ENCODE data around the gene ZNF24. TPM values are rescaled to one million over a fixed set of nuclear protein-coding genes. Genes with fewer than 3 reads are reported as not detected.

The ZNF24 gene
- total RNA-seq, 1 donor from 2014 or later = 71.0 TPM

DNA sequence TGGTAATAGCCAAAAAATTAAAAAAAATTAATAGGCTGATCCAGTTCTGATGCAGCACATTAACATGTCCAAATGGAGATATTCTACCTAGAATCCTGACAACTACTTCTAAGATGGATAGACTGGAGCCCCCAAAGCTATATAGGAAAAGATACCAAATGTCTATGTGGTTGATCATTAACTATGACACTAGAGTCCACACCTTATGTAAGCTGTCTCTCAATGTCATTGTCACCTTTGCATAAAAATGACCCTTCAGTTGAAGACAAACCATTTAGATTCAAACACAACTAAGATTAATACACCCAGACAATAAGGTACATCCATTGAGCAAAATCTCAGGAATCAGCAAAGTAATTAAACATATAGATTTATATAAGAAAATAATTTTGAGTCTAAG, 18.3 kb upstream of the ZNF24 start:
- intact Hi-C loops (cut with DNase I) = no loop called here

DNA sequence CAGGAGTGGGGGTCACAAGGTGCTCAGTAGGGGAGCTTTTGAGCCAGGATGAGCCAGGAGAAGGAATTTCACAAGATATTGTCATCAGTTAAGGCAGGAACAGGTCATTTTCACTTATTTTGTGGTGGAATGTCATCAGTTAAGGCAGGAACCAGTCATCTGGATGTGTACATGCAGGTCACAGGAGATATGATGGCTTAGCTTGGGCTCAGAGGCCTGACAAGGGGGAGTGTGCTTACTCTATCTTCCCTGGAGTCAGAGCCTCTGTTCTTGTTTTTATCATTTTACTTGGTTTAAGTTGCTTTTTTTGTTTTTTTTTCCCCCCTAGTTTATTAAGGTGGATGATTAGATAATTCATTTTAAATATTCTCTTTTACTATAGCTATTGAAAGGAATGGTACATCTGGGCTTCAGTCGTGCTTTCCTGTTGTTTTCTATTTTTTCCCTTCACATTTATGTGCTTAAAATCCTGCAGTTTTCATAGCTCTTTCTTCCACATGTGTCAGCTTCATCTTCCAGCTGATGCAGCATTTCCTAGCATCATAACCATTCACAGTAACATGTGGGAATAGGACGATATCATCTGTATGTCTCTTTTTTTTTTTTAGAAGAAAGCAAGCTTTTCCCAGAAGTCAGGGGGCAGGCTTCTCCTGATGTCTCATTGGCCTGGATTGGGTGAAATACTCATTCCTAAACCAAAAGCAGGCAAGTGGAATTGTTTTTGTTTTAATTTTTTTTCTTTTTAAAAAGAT, 17.5 kb upstream of the ZNF24 start:
- ATAC-seq (no peak), DNase-seq (ENCODE audit: low spot score) (no peak)
- intact Hi-C loops (cut with DNase I) = no loop called here

More for the DNA sequence above, 18.3 kb upstream of the ZNF24 start:
- DNase-seq (ENCODE audit: low spot score) = no peak
- no peak for ATAC-seq

DNA sequence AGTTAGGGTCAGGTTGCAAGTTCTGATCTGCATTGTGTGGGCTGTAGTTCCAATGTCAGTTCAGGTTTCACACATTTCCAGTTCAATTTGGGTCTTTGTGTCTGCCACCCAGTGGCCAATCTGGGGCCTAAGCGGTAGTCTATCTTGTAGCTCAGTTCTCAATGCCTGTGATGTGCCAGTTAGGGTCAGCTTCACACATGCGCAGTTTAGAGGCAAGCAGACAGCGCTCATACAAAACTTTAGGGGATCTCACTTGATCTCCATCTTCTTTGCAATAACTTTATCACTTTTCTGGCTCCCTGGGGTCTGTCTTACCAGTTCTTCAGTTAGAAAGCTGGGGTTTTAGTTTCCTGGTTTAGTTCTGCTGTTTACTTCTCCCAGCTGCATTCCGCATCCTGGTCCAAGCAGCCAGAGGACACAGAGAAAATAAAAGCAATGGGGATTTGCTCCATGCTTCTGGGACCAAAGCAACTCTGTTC, 11.0 kb upstream of the ZNF24 start:
- ATAC-seq (peak; percentile 98), DNase-seq (ENCODE audit: low spot score) (peak; percentile 82)
- intact Hi-C loops (cut with DNase I) = no loop called here

DNA sequence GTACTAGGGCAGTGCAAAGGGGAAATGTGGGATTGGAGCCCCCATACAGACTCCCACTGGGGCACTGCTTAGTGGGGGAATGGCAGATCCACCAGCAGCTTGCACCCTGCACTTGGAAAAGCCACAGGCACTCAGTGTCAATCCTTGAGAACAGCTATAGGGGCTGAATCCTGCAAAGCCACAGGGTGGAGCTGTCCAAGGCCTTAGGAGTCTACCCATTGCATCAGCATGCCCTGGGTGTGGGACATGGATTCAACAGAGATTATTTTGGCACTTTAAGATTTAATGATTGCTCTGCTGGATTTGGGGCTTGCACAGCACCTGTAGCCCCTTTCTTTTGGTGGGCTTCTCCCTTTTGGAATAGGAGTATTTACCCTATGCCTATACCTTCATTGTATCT, 8.6 kb upstream of the ZNF24 start:
- intact Hi-C loops (cut with DNase I) = no loop called here
- DNase-seq (ENCODE audit: low spot score) (no peak), ATAC-seq (no peak)

DNA sequence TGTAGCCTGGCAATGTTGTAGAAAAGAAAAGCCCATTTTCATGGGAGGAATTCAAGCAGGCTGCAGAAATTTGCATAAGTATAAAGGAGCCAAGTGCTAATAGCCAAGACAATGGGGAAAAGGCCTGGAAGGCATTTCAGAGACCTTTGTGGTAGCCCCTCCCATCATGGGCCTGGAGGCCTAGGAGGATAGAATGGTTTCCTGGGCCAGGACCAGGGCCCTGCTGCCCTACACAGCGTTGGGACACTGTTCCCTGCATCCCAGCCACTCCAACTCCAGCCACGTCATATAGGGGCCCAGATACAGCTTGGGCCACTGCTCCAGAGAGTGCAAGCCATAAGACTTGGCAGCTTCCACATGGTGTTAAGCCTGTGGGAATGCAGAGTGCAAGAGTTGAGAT, 8.1 kb upstream of the ZNF24 start:
- ATAC-seq (no peak), DNase-seq (ENCODE audit: low spot score) (no peak)
- intact Hi-C loops (cut with DNase I) = no loop called here

DNA sequence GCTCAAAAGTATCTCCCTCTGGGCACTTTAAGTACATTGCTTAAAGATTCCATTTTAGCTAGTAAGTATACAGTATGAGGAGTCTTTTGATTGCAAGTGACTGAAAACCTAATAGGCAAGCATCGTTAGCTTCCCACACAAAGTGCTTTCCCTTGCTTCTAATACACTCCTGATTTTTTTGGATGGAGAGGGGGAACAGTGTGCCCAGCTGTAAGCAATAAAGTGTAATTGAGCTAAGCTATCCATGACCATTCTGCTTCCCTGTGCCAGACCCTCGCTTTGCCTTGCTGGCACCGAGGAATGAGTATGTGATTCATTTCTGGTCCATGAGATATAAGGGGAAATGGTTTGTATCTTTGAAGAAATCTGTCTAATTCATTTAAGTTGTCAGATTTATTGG, 3.8 kb upstream of the ZNF24 start:
- intact Hi-C loops (cut with DNase I) = no loop called here
- ATAC-seq = no peak
- DNase-seq (ENCODE audit: low spot score) = no peak

DNA sequence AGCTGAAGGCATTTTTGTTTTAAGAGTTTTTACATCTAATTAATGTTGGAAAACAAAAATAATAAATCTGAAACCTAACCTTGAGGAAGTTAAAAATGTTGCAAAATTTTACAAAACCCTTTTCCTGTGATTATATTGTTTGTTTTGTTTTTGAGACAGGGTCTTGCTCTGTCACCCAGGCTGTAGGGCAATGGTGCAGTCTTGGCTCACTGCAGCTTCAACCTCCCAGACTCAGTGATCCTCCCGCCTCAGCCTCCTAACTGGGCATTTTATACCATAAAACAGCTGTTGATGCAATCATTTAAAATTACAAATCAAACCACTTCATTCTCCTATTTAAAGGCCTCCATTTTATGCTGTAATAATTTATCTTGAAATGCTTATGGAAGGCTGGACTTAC, 1.7 kb upstream of the ZNF24 start:
- intact Hi-C loops (cut with DNase I) = no loop called here
- no peak for DNase-seq (ENCODE audit: low spot score)
- no peak for ATAC-seq

DNA sequence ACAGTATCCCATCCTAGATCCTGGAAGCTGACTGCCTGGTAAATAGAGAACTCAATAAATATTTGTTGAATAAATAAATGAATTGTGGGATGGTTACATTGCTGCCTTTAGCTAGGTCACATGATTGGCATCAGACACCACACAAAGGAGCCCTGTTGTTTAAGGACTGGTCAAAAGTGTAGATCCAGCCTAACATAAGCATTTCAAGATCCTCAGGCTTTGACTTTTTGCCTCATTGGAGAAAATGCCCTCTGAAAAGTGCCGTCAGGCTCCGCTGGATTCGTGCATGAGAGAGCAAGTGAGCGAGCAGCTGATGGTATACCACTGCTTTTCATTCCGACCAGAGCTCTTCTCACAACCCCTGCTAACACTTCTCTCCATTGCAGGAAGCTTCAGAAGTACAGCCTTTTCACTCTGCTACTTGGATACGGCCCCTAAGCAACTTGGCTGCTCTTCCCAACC, 1.3 kb upstream of the ZNF24 start:
- DNase-seq (ENCODE audit: low spot score) = no peak
- intact Hi-C loops (cut with DNase I) = no loop called here

DNA sequence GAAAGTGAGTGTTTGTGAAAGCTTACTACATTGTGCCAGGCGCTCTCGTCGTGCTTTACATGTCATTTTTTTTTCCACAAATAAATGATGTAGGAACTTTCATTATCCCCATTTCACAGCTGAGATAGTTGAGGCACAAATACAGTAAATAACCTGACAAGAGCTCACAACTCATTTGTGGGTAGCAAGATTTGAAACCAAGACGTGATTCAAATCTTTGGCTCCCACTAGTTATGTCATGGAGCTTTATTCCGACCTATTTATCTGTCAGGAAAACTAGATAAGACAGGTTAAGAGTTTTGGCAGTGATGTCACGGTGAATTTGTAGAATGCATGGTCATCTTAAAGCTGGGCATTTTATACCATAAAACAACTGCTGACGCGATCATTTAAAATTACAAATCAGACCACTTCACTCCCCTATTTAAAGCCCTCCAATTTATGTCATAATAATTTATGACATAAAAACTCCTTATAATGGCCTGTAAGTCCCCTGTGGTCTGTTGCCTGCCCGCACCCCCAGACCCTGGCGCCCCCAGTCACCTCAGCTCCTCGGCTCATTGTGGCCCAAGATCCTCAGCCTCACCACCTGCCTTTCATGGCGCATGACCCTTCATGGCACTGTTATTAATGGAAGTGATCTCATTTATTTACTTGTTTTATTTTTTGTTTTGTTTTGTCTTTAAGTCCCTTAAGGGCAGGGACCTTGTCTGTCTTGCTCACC, 678 bp upstream of the ZNF24 start:
- ATAC-seq = no peak
- intact Hi-C loops (cut with DNase I) = no loop called here
- no peak for DNase-seq (ENCODE audit: low spot score)

More for the DNA sequence above, 1.3 kb upstream of the ZNF24 start:
- ATAC-seq = no peak

DNA sequence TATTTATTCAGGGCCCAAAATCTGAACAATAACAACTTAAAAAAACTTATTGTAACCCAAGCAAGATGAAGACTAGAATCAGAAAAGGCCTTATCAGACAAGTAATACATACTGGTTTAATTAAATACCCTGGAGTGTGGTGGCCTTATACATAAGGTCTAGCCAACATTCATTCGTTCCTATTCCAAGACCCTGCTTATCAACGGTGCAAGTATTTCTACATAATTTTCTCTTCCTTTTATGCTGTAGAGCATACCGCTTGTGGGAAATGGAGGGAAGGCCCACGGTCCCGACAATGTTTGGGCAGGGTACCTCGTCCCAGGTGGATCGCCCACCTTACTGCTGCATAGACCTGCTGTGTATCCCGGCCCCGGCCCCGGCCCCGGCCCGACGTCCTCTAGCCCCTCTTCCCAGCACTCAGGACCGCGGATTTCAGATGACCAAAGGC, 708 bp downstream of the ZNF24 start:
- intact Hi-C loops (cut with DNase I) = no loop called here
- no peak for ATAC-seq
- DNase-seq (ENCODE audit: low spot score) = no peak

DNA sequence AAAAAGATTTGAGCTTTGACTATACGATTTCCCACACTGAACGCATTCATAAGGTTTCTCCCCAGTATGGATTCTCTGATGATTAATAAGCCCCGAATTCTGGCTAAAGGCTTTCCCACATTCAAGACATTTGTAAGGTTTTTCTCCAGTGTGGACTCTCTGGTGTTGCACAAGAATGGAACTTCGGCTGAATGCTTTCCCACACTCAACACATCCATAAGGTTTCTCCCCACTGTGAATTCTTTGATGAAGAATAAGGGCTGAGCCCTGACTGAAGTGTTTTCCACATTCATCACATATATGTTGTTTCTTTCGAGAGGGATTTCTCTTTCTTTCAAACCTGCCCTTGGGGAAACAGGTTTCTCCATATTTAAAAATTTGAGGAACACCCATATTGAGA, 6.9 kb downstream of the ZNF24 start:
- DNase-seq (ENCODE audit: low spot score) (no peak), ATAC-seq (no peak)
- intact Hi-C loops (cut with DNase I) = no loop called here

DNA sequence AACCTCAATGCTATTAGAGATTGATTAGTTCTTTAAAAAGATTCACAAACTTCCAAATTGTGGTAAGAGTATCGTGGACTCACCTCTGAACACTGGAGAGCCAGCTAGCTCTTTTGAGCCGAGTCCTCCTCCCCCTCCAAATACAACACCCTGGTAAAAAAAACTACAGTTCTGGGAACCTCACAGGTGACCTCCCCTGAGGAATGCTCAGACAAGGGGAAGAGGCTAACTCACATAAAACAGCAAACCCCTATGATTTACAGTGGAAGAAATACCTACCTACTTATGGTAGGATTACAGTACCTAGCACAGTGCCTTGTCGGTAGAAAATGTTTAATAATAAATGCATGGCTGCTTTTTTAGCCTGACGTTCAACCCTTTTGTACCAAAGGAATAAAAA, 8.4 kb downstream of the ZNF24 start:
- intact Hi-C loops (cut with DNase I) = no loop called here
- no peak for DNase-seq (ENCODE audit: low spot score)
- no peak for ATAC-seq

DNA sequence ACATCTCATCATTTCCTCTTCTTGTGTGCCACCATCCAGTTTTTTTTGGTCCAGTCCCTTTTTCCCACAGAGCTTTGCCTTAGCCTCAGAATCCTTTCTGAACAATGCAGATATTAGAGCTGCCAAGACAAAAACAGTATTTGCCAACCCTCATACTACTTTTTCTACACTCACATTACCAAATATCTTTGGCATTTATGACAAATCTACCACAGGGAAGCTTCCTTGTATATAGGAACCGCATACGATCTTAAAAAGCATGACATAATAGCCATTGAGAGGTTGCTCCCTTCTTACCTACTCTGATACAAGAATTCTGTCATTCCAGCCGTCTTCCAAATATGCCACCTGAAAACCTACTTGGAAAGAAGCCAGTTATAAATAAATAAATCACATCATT, 9.4 kb downstream of the ZNF24 start:
- no peak for ATAC-seq
- intact Hi-C loops (cut with DNase I) = no loop called here
- no peak for DNase-seq (ENCODE audit: low spot score)

DNA sequence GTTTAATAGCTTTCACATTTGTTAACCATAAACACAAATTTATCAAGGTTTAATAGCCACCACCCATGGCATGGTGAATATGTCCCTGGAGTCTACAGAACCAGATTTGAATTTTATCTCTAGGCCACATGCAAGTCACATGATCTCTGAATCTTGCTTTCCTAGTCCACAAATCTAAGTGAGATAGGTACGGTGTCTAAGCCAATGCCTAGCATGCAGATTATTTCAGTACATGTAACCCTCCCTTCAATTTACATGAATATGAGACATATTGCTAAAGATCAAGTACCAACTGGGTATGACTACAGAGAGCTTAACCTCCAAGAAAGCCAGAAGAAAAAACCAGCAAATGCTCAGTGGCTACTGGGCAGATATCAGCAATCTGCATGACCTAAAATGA, 10.0 kb downstream of the ZNF24 start:
- no peak for DNase-seq (ENCODE audit: low spot score)
- intact Hi-C loops (cut with DNase I) = no loop called here
- ATAC-seq = no peak

DNA sequence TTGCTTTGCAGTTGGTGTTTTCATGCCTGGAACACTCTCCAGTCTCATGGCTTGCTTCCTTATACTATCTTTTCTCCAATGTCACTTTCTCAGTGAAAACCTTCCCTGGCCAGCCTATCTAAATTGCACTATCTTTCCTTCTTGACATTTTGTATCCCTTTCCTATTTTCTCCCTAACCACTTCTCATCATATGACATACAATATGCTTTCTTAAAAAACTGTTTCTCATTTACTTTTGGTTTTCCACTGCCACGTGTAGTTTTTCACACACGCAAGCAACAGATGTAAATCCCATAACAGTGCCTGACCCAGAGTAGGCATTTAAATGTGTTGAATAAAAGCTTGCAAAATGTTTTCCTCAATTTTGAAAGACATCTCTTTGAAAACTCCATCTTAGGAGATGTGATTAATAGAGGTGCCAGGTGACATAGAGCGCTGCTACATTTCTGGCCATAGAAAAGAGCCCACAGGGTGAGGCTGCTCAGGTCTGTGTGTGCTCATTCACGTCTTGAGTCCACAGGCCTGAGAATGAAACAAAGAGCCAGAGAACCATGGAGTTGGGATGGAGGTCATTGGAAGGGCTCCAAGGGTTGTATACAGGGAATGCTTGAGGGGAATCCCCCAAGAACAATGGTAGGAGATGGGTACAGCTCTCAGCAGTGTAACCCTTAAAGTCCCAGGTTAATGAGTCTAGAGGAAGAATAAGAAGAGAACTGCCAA, 12.7 kb downstream of the ZNF24 start:
- DNase-seq (ENCODE audit: low spot score) (no peak), ATAC-seq (no peak)
- intact Hi-C loops (cut with DNase I) = no loop called here

DNA sequence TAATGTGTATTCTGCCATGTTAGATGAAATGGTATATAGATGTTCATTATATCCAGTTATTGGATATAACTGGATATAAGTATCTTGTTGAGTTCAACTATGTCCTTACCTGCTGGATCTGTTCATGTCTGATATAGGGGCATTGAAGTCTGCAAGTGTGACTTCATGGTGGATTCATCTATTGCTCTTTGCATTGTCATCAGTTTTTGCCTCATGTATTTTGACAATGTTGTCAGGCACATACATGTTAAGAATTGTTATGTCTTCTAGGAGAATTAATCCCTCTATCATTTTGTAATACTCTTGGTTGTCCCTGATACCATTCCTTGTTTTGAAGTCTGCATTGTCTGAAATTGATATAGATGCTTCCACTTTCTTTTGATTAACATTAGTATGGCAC, 15.4 kb downstream of the ZNF24 start:
- intact Hi-C loops (cut with DNase I) = no loop called here
- no peak for DNase-seq (ENCODE audit: low spot score)
- no peak for ATAC-seq

DNA sequence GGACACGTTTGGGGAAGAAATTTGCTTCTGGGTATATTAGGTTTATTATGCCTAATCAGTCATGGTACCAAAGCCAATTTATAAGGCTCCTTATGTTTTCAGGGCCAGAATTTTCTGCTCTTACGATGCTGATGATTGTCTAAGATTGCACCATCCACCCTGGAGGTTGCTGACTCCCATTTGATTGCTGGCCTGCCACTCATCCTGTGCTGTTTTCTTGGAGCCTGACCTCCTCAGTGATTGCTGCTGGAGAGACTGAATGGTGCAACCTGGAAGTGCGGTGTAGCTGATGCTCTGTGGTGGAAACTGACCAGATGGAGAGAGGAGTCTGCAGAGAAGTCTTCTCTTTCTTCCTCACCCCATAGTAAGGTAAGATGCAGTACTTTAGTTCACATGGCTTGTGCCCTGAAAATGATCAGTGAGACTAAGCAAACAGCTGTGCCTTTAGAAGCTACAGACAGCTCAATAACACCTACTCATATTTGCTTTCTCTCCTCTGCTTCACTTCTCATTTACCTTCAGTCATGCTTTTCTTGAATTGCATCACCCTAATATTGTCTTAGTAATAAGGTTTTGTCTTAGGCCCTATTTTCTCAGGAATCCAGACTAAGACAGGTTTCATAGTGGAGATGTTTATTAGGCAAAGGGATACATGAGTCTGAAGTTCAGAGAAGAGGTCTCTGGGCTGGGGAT, 17.4 kb downstream of the ZNF24 start:
- ATAC-seq (no peak), DNase-seq (ENCODE audit: low spot score) (no peak)
- intact Hi-C loops (cut with DNase I) = no loop called here

DNA sequence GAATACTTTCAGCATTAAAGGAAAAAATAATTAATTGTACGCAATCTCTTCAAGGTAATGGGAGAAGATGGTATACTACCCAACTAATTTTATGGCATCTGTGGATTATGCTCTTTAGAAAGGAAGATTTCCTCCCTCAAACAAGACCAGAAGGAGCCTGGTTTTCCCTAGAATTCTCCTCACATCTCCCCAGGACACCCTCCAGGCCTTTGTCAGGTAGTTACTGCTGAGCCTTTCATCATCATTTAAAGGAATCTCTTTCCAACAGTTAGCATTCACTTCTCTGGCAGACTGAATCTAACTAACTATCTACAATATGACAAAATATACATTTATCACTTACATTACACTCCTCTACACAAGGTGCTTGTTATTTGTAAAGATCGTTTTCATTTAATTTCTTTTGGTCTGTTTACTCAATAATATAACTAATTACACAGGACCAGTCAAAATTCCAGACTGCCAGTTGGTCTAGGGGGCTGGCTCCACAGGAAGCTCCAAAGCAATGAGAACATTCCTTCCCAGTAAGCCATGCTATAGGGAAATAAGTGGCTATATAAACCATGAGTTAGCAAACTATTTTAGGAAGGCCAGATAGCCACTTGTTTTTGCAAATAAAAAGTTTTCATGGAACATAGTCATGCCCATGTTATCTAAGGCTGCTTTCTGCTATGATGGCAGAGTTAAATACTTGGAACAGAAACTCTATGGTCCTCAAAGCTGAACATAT, 19.1 kb downstream of the ZNF24 start:
- DNase-seq (ENCODE audit: low spot score) (no peak), ATAC-seq (no peak)
- intact Hi-C loops (cut with DNase I) = no loop called here
